Tongue (tissue), 2 donors: Measurements from ENCODE around the gene RHCG. TPM values are rescaled to one million over a fixed set of nuclear protein-coding genes. Genes with fewer than 3 reads are reported as not detected.

Source experiments
- DNase-seq: peaks from one replicate; pipeline ENCODE4 v3.0.0-alpha.2; 2015
- total RNA-seq: library from RNA; depleted of rRNA; stranded (reverse); fragments of >200 nt; gene quantifications from one replicate; pipeline ENCODE4 v1.2.3, GENCODE V29; 2014

The RHCG gene
- total RNA-seq, 1 donor from 2014 or later = 70.4 TPM

- DNase-seq = no peak
Measured at GRCh38 chr15:89443581-89443980, 52.8 kb downstream of the RHCG start.

- DNase-seq = peak; percentile 30
Measured at GRCh38 chr15:89442671-89443307, 53.6 kb downstream of the RHCG start.

- DNase-seq = no peak
Measured at GRCh38 chr15:89442155-89442554, 54.2 kb downstream of the RHCG start.

- no peak for DNase-seq
Measured at GRCh38 chr15:89441295-89441812, 55.0 kb downstream of the RHCG start.

- DNase-seq = no peak
Measured at GRCh38 chr15:89439764-89440163, 56.6 kb downstream of the RHCG start.

GRCh38 chr15:89436560-89437311 is 59.6 kb downstream of the RHCG start:
- DNase-seq = no peak

- no peak for DNase-seq
Measured at GRCh38 chr15:89435362-89435761, 61.0 kb downstream of the RHCG start.

GRCh38 chr15:89433686-89434085 is 62.7 kb downstream of the RHCG start:
- no peak for DNase-seq

- DNase-seq = peak; percentile 87
Measured at GRCh38 chr15:89430530-89431341, 65.6 kb downstream of the RHCG start.

- DNase-seq = no peak
Measured at GRCh38 chr15:89429986-89430385, 66.4 kb downstream of the RHCG start.

- no peak for DNase-seq
Measured at GRCh38 chr15:89429023-89429422, 67.4 kb downstream of the RHCG start.

- DNase-seq = no peak
Measured at GRCh38 chr15:89428246-89428645, 68.1 kb downstream of the RHCG start.

GRCh38 chr15:89426500-89426899 is 69.9 kb downstream of the RHCG start:
- no peak for DNase-seq

- no peak for DNase-seq
Measured at GRCh38 chr15:89423981-89424380, 72.4 kb downstream of the RHCG start.

Other genes starting within 250 kb of the RHCG start
- gene POLG, start 161.8 kb downstream of the RHCG start, total RNA-seq = 44.7 TPM
- 3.2 TPM for gene TICRR, start 78.9 kb upstream of the RHCG start, total RNA-seq
- gene KIF7, start 158.9 kb upstream of the RHCG start, total RNA-seq = 8.2 TPM
- gene PLIN1, start 182.8 kb upstream of the RHCG start, total RNA-seq = not detected
- 9.3 TPM for gene PEX11A, start 194.2 kb upstream of the RHCG start, total RNA-seq
- gene WDR93, start 194.2 kb upstream of the RHCG start, total RNA-seq = not detected